IPS DF 6.9 (cell line): ENCODE results near the gene TCF4.

ENCODE experiments used
- DNase-seq: peaks from one replicate; pipeline ENCODE4 v3.0.0-alpha.2; 2013; ENCODE audit warnings: low read depth, low spot score
- H3K27ac ChIP-seq: one replicate; pipeline ENCODE4 v1.5.1; 2013; ENCODE audit warnings: low read length, control low read depth
- H3K27me3 ChIP-seq: 2 replicates; pipeline ENCODE4 v1.6.1; 2013; ENCODE audit warnings: mild to moderate bottlenecking, low read length; ENCODE audit not compliant: control insufficient read depth, insufficient read depth
- H3K36me3 ChIP-seq: 2 replicates; pipeline ENCODE4 v1.6.1; 2013; ENCODE audit warnings: low read length; ENCODE audit not compliant: control insufficient read depth, insufficient read depth
- H3K4me1 ChIP-seq: 2 replicates; pipeline ENCODE4 v1.6.1; 2013; ENCODE audit warnings: low read length; ENCODE audit not compliant: control insufficient read depth, insufficient read depth
- H3K4me3 ChIP-seq: 2 replicates; pipeline ENCODE4 v1.5.1; 2013; ENCODE audit warnings: mild to moderate bottlenecking, low read length
- H3K9me3 ChIP-seq: 2 replicates; pipeline ENCODE4 v1.6.1; 2013; ENCODE audit warnings: low read length, inconsistent platforms; ENCODE audit not compliant: control insufficient read depth, insufficient read depth
- WGBS: extraction: QIAGEN DNeasy Blood & Tissue Kit; methylation state at CpG from one replicate; pipeline ENCODE4 v1.1.7; 2013; ENCODE audit warnings: mixed read lengths, missing lambda C conversion rate; ENCODE audit not compliant: insufficient read length, insufficient coverage; 5-methylcytosine and 5-hydroxymethylcytosine counted together

TCF4 gene

GRCh38 chr18:55343396-55344073 lies 244.5 kb downstream of the TCF4 start:
- no peaks in the 10 kb centered on the region for H3K27me3 ChIP-seq
- H3K36me3 ChIP-seq = no peaks in the 10 kb centered on the region
- no peak for DNase-seq
- no CpG with 5 or more reads among the region's 3 CpGs for WGBS
- H3K9me3 ChIP-seq = no peaks in the 10 kb centered on the region
- H3K4me1 ChIP-seq = peaks cover 7% of the 10 kb centered on the region
- H3K4me3 ChIP-seq = no peak overlapping the region
- H3K27ac ChIP-seq = no peak overlapping the region

GRCh38 chr18:55340998-55341397 lies 247.0 kb downstream of the TCF4 start:
- Histone ChIP-seq H3K4me1 (peaks cover 5% of the 10 kb centered on the region; the same call in 1 of the 2 replicates), H3K9me3 (no peaks in the 10 kb centered on the region), H3K4me3 (no peak overlapping the region), H3K27ac (no peak overlapping the region), H3K27me3 (no peaks in the 10 kb centered on the region), H3K36me3 (no peaks in the 10 kb centered on the region)
- no peak for DNase-seq
- no CpG with 5 or more reads among the region's 2 CpGs for WGBS

DNA sequence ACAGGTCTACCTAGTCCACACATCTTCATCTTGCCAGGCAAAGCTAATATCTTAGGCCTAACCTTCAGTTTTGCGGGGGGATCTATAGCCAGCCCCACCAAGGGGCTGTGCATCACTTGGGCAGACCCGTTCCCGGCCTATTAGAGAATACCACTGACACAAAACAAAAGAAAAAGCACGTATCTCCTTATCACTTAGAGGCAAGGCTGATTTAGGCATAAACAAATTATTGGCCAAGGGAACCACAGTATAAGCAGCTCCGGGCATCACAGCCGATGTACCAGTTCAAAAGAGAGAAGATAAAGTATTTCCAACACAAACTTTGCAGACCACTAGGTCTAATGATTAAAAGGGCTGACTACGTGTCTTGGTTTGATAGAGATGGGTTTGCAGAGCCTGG lies 248.0 kb downstream of the TCF4 start:
- Histone ChIP-seq H3K27ac (no peak overlapping the region), H3K27me3 (no peaks in the 10 kb centered on the region), H3K4me1 (peaks cover 5% of the 10 kb centered on the region; the same call in 1 of the 2 replicates), H3K9me3 (no peaks in the 10 kb centered on the region), H3K36me3 (no peaks in the 10 kb centered on the region), H3K4me3 (no peak overlapping the region)
- no peak for DNase-seq
- no CpG with 5 or more reads among the region's 7 CpGs for WGBS

DNA sequence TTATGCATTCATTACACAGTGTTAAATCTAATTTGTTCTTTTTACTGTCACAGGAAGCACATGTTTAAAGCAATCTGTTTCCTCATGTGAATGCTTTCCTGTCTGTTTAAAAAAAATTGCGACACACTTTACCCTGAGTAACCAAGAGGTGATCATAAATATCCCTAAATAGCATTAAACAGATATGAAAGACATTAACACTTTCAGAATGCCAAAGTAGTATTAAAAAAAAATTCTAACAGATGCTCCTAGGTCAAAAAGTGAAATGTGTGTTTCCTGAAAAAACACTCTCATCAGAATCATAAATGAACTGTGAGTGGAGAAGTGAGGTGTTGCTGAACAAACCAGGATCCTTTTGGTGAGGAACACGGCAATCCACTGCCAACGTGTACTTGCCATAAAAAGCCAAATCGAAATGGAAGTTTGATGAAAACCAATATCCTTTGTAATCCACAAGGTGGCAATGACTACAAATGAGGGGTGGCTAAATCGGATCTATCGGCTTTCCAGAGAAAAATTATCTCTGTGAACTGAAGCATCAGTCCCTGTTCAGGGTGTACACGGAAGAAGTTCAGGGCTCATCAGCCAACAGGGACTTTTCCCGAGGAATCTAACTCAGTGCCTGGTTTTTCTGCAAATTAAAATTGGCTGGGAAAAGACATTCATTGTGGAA lies 248.9 kb downstream of the TCF4 start:
- WGBS = no CpG with 5 or more reads among the region's 8 CpGs
- no peaks in the 10 kb centered on the region for H3K9me3 ChIP-seq
- H3K36me3 ChIP-seq = no peaks in the 10 kb centered on the region
- no peak overlapping the region for H3K4me3 ChIP-seq
- H3K4me1 ChIP-seq = peaks cover 5% of the 10 kb centered on the region; the same call in 1 of the 2 replicates
- no peaks in the 10 kb centered on the region for H3K27me3 ChIP-seq
- no peak for DNase-seq
- H3K27ac ChIP-seq = no peak overlapping the region

DNA sequence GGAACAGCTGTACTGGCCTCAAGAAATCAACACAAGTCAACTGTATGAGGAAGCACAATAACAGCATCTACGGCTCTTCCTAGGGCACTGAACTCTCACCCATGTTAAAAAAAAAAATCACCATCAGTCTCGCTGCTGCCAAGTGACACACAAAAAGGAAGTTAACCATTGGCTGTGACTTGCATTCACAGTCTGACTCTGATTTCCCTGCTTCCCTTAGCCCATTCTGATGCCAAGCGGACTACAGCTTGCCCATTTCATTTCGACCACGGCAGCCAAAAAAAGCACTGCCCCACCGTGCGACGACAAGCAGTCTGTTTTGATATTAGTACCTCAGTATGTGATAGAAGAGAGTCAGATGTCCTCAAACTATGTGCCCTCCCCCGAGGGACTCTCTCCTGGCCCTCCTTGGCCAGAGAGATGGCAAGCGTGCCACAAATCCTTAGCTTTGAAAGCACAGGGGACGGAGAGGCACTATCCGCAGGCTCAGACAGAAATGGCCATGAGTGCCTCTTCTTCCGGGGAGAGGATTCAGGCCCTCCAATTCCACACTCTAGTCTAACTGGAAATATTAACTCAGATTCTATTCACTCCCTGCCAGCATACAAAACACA lies 250.0 kb downstream of the TCF4 start:
- no peak overlapping the region for H3K4me3 ChIP-seq
- H3K9me3 ChIP-seq = no peaks in the 10 kb centered on the region
- no peaks in the 10 kb centered on the region for H3K27me3 ChIP-seq
- no CpG with 5 or more reads among the region's 13 CpGs for WGBS
- no peaks in the 10 kb centered on the region for H3K36me3 ChIP-seq
- H3K4me1 ChIP-seq = peaks cover 4% of the 10 kb centered on the region; the same call in 1 of the 2 replicates
- no peak for DNase-seq
- H3K27ac ChIP-seq = no peak overlapping the region

- Histone ChIP-seq H3K4me3 (no peak overlapping the region), H3K27me3 (no peaks in the 10 kb centered on the region), H3K4me1 (peaks cover 4% of the 10 kb centered on the region; the same call in 1 of the 2 replicates), H3K36me3 (no peaks in the 10 kb centered on the region), H3K9me3 (no peaks in the 10 kb centered on the region), H3K27ac (no peak overlapping the region)
- DNase-seq = no peak
- WGBS = no CpG with 5 or more reads among the region's 4 CpGs
These were observed 250.9 kb downstream of the TCF4 start for GRCh38 chr18:55337138-55337537.

- Histone ChIP-seq H3K4me3 (no peak overlapping the region), H3K36me3 (no peaks in the 10 kb centered on the region), H3K27ac (no peak overlapping the region), H3K4me1 (peaks cover 4% of the 10 kb centered on the region; the same call in 1 of the 2 replicates), H3K9me3 (no peaks in the 10 kb centered on the region), H3K27me3 (no peaks in the 10 kb centered on the region)
- WGBS = no CpG with 5 or more reads among the region's 3 CpGs
- no peak for DNase-seq
These were observed 251.4 kb downstream of the TCF4 start for GRCh38 chr18:55336438-55337100.

DNA sequence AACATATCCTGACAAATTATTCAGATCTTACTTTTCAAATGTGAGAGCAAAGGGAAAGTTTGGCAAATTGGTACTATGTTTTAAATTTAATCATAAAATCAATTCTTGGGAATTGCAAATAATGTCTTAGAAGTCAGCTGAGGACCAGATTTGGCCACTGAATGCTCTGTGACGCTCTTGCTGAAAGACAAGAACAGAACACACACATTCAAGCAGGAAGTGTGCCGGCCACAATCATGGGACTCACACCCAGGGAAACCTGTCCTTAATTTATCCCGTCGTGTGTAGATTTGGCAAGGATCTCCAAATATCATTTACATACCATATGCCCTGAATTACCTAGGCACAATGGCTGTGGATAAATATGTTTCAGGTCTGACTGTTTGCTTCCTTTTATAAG lies 253.1 kb downstream of the TCF4 start:
- no peak for DNase-seq
- WGBS = no CpG with 5 or more reads among the region's 4 CpGs
- Histone ChIP-seq H3K36me3 (no peaks in the 10 kb centered on the region), H3K4me1 (peaks cover 4% of the 10 kb centered on the region; the same call in 1 of the 2 replicates), H3K27me3 (no peaks in the 10 kb centered on the region), H3K4me3 (no peak overlapping the region), H3K27ac (no peak overlapping the region), H3K9me3 (no peaks in the 10 kb centered on the region)

DNA sequence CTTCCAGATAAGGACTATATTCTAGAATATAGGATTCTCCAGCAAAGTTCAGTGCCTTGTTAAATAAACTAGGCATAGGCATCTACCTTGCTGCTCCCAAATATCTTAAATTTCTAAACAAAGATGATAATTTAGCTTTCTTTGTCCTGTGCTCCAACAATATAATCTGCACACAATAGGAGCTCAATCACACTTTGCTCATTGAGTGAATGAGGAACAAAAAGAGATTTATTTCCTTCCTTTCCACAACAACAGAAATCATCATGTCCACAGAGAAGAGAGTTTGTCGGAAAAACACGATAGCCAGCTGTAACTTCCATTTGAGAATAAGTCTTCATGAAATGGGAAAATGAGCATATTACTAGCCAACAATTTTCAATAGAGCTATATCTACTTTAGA lies 256.7 kb downstream of the TCF4 start:
- no peak for DNase-seq
- no CpG with 5 or more reads among the region's 2 CpGs for WGBS
- H3K27me3 ChIP-seq = no peaks in the 10 kb centered on the region
- no peak overlapping the region for H3K4me3 ChIP-seq
- H3K9me3 ChIP-seq = no peaks in the 10 kb centered on the region
- no peaks in the 10 kb centered on the region for H3K36me3 ChIP-seq
- H3K27ac ChIP-seq = no peak overlapping the region
- no peaks in the 10 kb centered on the region for H3K4me1 ChIP-seq

DNA sequence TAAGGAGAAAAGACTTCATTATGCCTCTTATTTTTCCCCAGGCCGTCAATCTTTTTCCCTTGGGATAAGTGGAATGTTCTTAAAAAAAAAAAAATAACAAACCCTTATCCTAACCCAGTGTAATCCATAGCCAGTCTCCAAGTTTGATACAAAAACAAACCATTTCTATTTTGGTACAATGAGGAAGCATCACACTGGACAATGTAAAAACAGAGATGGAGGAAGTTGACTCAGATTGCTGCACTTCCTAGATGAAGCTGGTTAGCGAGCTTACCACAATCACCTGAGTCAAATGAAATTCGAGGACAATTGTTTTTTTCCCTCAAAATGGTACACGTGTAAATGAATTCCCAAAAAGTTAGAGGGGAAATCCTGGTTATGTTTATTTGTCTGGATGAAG lies 259.7 kb downstream of the TCF4 start:
- DNase-seq = no peak

More for the DNA sequence above, 259.7 kb downstream of the TCF4 start:
- Histone ChIP-seq H3K4me1 (peaks cover under 1% of the 10 kb centered on the region; the same call in 1 of the 2 replicates), H3K4me3 (no peak overlapping the region), H3K27ac (no peak overlapping the region), H3K27me3 (no peaks in the 10 kb centered on the region), H3K9me3 (no peaks in the 10 kb centered on the region), H3K36me3 (no peaks in the 10 kb centered on the region)
- no CpG with 5 or more reads among the region's 4 CpGs for WGBS
